GM12878 (cell line): ENCODE data around the gene COL1A1.

Experiments
- BRCA1 ChIP-seq: IDR thresholded peaks from 2 replicates; pipeline ENCODE4 v1.6.1; 2011; ENCODE audit warnings: low read depth, low read length, improper control_type of control experiment
- CHD1 ChIP-seq: IDR thresholded peaks from 2 replicates; pipeline ENCODE4 v1.6.1; 2012; ENCODE audit warnings: low read depth, low read length, improper control_type of control experiment
- CTCF ChIP-seq, 3 experiments: IDR thresholded peaks in 2 of 3; conservative IDR thresholded peaks in 1 of 3; 2 replicates each; pipeline ENCODE4 v1.5.1; 2011; ENCODE audit warnings: low read depth in 3 of 3, low read length in 3 of 3, mild to moderate bottlenecking in 3 of 3, control low read depth in 2 of 3, moderate library complexity in 2 of 3, inconsistent platforms in 1 of 3, mixed read lengths in 1 of 3; ENCODE audit not compliant: control insufficient read depth in 2 of 3, insufficient read depth in 1 of 3; ENCODE audit errors: extremely low read depth in 1 of 3
- JUNB ChIP-seq: IDR thresholded peaks from 2 replicates; pipeline ENCODE4 v1.6.1; 2016; ENCODE audit warnings: antibody characterized with exemption, mild to moderate bottlenecking
- POLR2AphosphoS5 ChIP-seq: IDR thresholded peaks from 2 replicates; pipeline ENCODE4 v1.6.1; 2011; ENCODE audit warnings: mild to moderate bottlenecking, low read length, inconsistent platforms
- SREBF2 ChIP-seq: IDR thresholded peaks from 2 replicates; pipeline ENCODE4 v1.6.1; 2012; ENCODE audit warnings: mild to moderate bottlenecking, low read length
- ZBTB33 ChIP-seq: fragments of 450-650 bp; IDR thresholded peaks from 2 replicates; pipeline ENCODE4 v1.6.1; 2017; ENCODE audit warnings: mild to moderate bottlenecking

- no peak for TF ChIP-seq CTCF (IDR thresholded peaks at IDR 0.05 in 2 of 3, conservative IDR thresholded peaks at IDR 0.05 in 1 of 3; ENCODE audit: control insufficient read depth in 2 of 3, extremely low read depth in 1 of 3, insufficient read depth in 1 of 3, low read depth in 3 of 3, low read length in 3 of 3)
- TF ChIP-seq ZBTB33 = no peak
- no peak for TF ChIP-seq CHD1
- TF ChIP-seq POLR2AphosphoS5 = no peak
- TF ChIP-seq JUNB = no peak
- TF ChIP-seq SREBF2 = no peak
- TF ChIP-seq BRCA1 = no peak
Observed at GRCh38 chr17:50219342-50219741, 17.9 kb upstream of the COL1A1 start.
